Fibroblast of lung (primary cell): Measurements from ENCODE around the gene RTN4.

Experiments
- EZH2 ChIP-seq: IDR thresholded peaks from 2 replicates; pipeline ENCODE4 v1.5.1; 2012; ENCODE audit warnings: low read length, control low read depth, mild to moderate bottlenecking; ENCODE audit errors: missing control alignments
- TF ChIP-seq, protein P1 (sequence below), 2 donors: IDR thresholded peaks in 1 of 2; conservative IDR thresholded peaks in 1 of 2; 1 replicate in 1 of 2; 2 replicates in 1 of 2; pipeline ENCODE4 v1.5.1; 2011 to 2012; ENCODE audit warnings: low read length in 2 of 2, control low read depth in 1 of 2, inconsistent platforms in 1 of 2, low read depth in 1 of 2, mild to moderate bottlenecking in 1 of 2

DNA sequence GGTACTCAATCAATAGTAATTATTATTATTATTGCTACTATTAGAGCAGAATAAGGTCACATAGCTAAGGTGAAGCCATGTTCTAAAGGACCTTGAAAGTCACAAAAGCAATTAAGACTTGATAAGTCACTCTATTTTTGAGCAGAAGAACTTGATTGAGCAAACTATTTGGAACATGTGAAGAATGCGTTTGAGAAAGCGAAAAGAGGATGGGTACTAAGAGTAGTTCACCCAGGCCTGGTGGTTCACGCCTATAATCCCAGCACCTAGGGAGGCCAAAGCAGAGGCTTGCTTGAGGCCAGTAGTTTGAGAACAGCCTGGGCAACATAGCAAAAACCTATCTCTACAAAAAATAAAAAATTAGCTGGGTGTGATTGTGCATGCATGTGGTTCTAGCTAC, 7.2 kb upstream of the RTN4 start:
- TF ChIP-seq, protein P1, sequence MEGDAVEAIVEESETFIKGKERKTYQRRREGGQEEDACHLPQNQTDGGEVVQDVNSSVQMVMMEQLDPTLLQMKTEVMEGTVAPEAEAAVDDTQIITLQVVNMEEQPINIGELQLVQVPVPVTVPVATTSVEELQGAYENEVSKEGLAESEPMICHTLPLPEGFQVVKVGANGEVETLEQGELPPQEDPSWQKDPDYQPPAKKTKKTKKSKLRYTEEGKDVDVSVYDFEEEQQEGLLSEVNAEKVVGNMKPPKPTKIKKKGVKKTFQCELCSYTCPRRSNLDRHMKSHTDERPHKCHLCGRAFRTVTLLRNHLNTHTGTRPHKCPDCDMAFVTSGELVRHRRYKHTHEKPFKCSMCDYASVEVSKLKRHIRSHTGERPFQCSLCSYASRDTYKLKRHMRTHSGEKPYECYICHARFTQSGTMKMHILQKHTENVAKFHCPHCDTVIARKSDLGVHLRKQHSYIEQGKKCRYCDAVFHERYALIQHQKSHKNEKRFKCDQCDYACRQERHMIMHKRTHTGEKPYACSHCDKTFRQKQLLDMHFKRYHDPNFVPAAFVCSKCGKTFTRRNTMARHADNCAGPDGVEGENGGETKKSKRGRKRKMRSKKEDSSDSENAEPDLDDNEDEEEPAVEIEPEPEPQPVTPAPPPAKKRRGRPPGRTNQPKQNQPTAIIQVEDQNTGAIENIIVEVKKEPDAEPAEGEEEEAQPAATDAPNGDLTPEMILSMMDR (conservative IDR thresholded peaks at IDR 0.05 in 1 of 2, IDR thresholded peaks at IDR 0.05 in 1 of 2; ENCODE audit: low read depth in 1 of 2, low read length in 2 of 2): no peak
- no peak for TF ChIP-seq EZH2
